SK-N-SH treated with all-trans-retinoic acid at 6 μM for 48 hours (cell line): Measurements from ENCODE around the gene WIPF1.

ENCODE experiments used
- ATAC-seq: fragments of 200-7000 bp; cut with Tn5 transposase; 3 replicates; pipeline ENCODE4 v1.9.1; 2020; ENCODE audit warnings: mild to moderate bottlenecking, moderate library complexity
- ARNTL ChIP-seq: fragments of 450-650 bp; formaldehyde crosslinking; IDR thresholded peaks from 2 replicates; pipeline ENCODE4 v1.5.0; 2020; ENCODE audit warnings: low read depth, mild to moderate bottlenecking, moderate library complexity, borderline replicate concordance
- BACH2 ChIP-seq: fragments of 250-450 bp; sonication (Bioruptor Pico); IDR thresholded peaks from 2 replicates; pipeline ENCODE4 v1.9.0; 2021; ENCODE audit warnings: mild to moderate bottlenecking, borderline replicate concordance
- CREB5 ChIP-seq: fragments of 250-450 bp; sonication (Bioruptor Pico); IDR thresholded peaks from 2 replicates; pipeline ENCODE4 v1.5.1; 2020; ENCODE audit warnings: low read depth, mild to moderate bottlenecking, moderate library complexity
- CSRNP3 ChIP-seq: fragments of 250-450 bp; sonication (Bioruptor Pico); IDR thresholded peaks from 2 replicates; pipeline ENCODE4 v1.5.1; 2021; ENCODE audit warnings: mild to moderate bottlenecking, moderate library complexity
- ESRRG ChIP-seq: fragments of 250-450 bp; sonication (Bioruptor Pico); IDR thresholded peaks from 2 replicates; pipeline ENCODE4 v1.6.1; 2021; ENCODE audit warnings: mild to moderate bottlenecking
- GLIS3 ChIP-seq: fragments of 250-450 bp; sonication (Bioruptor Pico); IDR thresholded peaks from 2 replicates; pipeline ENCODE4 v1.5.0; 2020; ENCODE audit warnings: mild to moderate bottlenecking, moderate library complexity
- ISL1 ChIP-seq: fragments of 250-450 bp; sonication (Bioruptor Pico); IDR thresholded peaks from 2 replicates; pipeline ENCODE4 v2.1.2; 2022; ENCODE audit warnings: mild to moderate bottlenecking, moderate library complexity
- OSR1 ChIP-seq: fragments of 250-450 bp; sonication (Bioruptor Pico); IDR thresholded peaks from 2 replicates; pipeline ENCODE4 v1.8.0; 2022; ENCODE audit warnings: moderate library complexity, mild to moderate bottlenecking, inconsistent platforms
- POU6F1 ChIP-seq: fragments of 250-450 bp; sonication (Bioruptor Pico); IDR thresholded peaks from 2 replicates; pipeline ENCODE4 v1.8.0; 2021; ENCODE audit warnings: low read depth, mild to moderate bottlenecking, moderate library complexity, borderline replicate concordance
- PPARA ChIP-seq: fragments of 250-450 bp; sonication (Bioruptor Pico); IDR thresholded peaks from 2 replicates; pipeline ENCODE4 v1.5.0; 2020; ENCODE audit warnings: mild to moderate bottlenecking, borderline replicate concordance
- RARB ChIP-seq: fragments of 250-450 bp; sonication (Bioruptor Pico); IDR thresholded peaks from 2 replicates; pipeline ENCODE4 v1.8.0; 2021; ENCODE audit warnings: mild to moderate bottlenecking, moderate library complexity
- SNAI2 ChIP-seq: fragments of 250-450 bp; sonication (Bioruptor Pico); IDR thresholded peaks from 2 replicates; pipeline ENCODE4 v1.5.0; 2020; ENCODE audit warnings: mild to moderate bottlenecking, moderate library complexity
- TCF4 ChIP-seq: fragments of 250-450 bp; sonication (Bioruptor Pico); IDR thresholded peaks from 2 replicates; pipeline ENCODE4 v1.8.0; 2021; ENCODE audit warnings: mild to moderate bottlenecking, moderate library complexity, borderline replicate concordance
- TOX ChIP-seq: fragments of 250-450 bp; sonication (Bioruptor Pico); IDR thresholded peaks from 2 replicates; pipeline ENCODE4 v1.8.0; 2021; ENCODE audit warnings: mild to moderate bottlenecking, moderate library complexity, borderline replicate concordance
- TSHZ2 ChIP-seq: fragments of 250-450 bp; sonication (Bioruptor Pico); IDR thresholded peaks from 2 replicates; pipeline ENCODE4 v1.5.0; 2020; ENCODE audit warnings: mild to moderate bottlenecking, moderate library complexity
- ZC3H10 ChIP-seq: fragments of 250-450 bp; sonication (Bioruptor Pico); IDR thresholded peaks from 2 replicates; pipeline ENCODE4 v1.5.1; 2021; ENCODE audit warnings: mild to moderate bottlenecking, moderate library complexity
- ZFP3 ChIP-seq: fragments of 250-450 bp; sonication (Bioruptor Pico); IDR thresholded peaks from 2 replicates; pipeline ENCODE4 v1.5.0; 2020; ENCODE audit warnings: mild to moderate bottlenecking, moderate library complexity
- ZFP30 ChIP-seq: fragments of 450-650 bp; formaldehyde crosslinking; IDR thresholded peaks from 2 replicates; pipeline ENCODE4 v1.5.0; 2022; ENCODE audit warnings: mild to moderate bottlenecking, moderate library complexity
- ZNF565 ChIP-seq: fragments of 450-650 bp; formaldehyde crosslinking; conservative IDR thresholded peaks from 2 replicates; pipeline ENCODE4 v1.5.0; 2020; ENCODE audit warnings: low read depth, mild to moderate bottlenecking, moderate library complexity
- ZNF70 ChIP-seq: fragments of 450-650 bp; formaldehyde crosslinking; IDR thresholded peaks from 2 replicates; pipeline ENCODE4 v1.5.0; 2020; ENCODE audit warnings: mild to moderate bottlenecking, moderate library complexity
- ZNF8 ChIP-seq: fragments of 450-650 bp; formaldehyde crosslinking; IDR thresholded peaks from 2 replicates; pipeline ENCODE4 v1.5.0; 2020; ENCODE audit warnings: mild to moderate bottlenecking, moderate library complexity

Gene WIPF1

GRCh38 chr2:174617120-174617519 is 19.5 kb upstream of the WIPF1 start:
- TF ChIP-seq PPARA (CRISPR knock-in tag) (no peak), ARNTL (no peak), TCF4 (no peak)
- no peak for ATAC-seq

- ATAC-seq, result peak; percentile 72
- TF ChIP-seq ARNTL, result no peak
- no peak for TF ChIP-seq POU6F1 (CRISPR knock-in tag)
- TF ChIP-seq ISL1 (CRISPR knock-in tag), result peak; percentile 47
- TF ChIP-seq ZNF8 (CRISPR knock-in tag), result no peak
Observed at GRCh38 chr2:174615871-174616436, 18.4 kb upstream of the WIPF1 start.

GRCh38 chr2:174614261-174614660 is 16.7 kb upstream of the WIPF1 start:
- TF ChIP-seq ISL1 (CRISPR knock-in tag) (no peak), POU6F1 (CRISPR knock-in tag) (no peak), ZFP30 (no peak), ZNF565 (CRISPR knock-in tag) (no peak), ESRRG (CRISPR knock-in tag) (no peak), ZNF8 (CRISPR knock-in tag) (no peak), CSRNP3 (no peak), ZC3H10 (CRISPR knock-in tag) (no peak), TOX (no peak), ZFP3 (CRISPR knock-in tag) (no peak), BACH2 (no peak), TCF4 (no peak), ARNTL (no peak), SNAI2 (CRISPR knock-in tag) (no peak), RARB (CRISPR knock-in tag) (no peak), ZNF70 (CRISPR knock-in tag) (no peak), PPARA (CRISPR knock-in tag) (no peak)
- TF ChIP-seq, all 23 proteins: peak for 0
- ATAC-seq, result no peak

GRCh38 chr2:174613531-174613930 is 15.9 kb upstream of the WIPF1 start:
- no peak for ATAC-seq
- TF ChIP-seq ZFP30 (no peak), PPARA (CRISPR knock-in tag) (no peak), ARNTL (no peak), ZC3H10 (CRISPR knock-in tag) (no peak), SNAI2 (CRISPR knock-in tag) (no peak), ZNF8 (CRISPR knock-in tag) (no peak), OSR1 (no peak), ZNF565 (CRISPR knock-in tag) (no peak), CSRNP3 (no peak), BACH2 (no peak), TSHZ2 (CRISPR knock-in tag) (no peak), CREB5 (CRISPR knock-in tag) (no peak), POU6F1 (CRISPR knock-in tag) (no peak), TCF4 (no peak), ESRRG (CRISPR knock-in tag) (no peak), ISL1 (CRISPR knock-in tag) (no peak), GLIS3 (CRISPR knock-in tag) (no peak), RARB (CRISPR knock-in tag) (no peak), ZFP3 (CRISPR knock-in tag) (no peak)
